Small intestine (tissue), 7 donors: ENCODE measurements around the gene SLC6A1. TPM values are rescaled to one million over a fixed set of nuclear protein-coding genes. Genes with fewer than 3 reads are reported as not detected.

ENCODE experiments used
- DNase-seq, 2 donors: peaks; one replicate each; pipeline versions ENCODE4 v3.0.0 to v3.0.0-alpha.2; 2013
- FAIRE-seq: peaks from 2 replicates; lab custom pipeline; 2012; peaks lifted over from hg19 to GRCh38; lab: Jason Lieb, UNC
- H3K27ac ChIP-seq, 3 donors: one replicate each; pipeline ENCODE4 v1.5.1; 2013; ENCODE audit warnings: low read length in 2 of 3, mild to moderate bottlenecking in 2 of 3, control low read depth in 1 of 3, inconsistent platforms in 1 of 3, low read depth in 1 of 3, moderate library complexity in 1 of 3
- H3K27me3 ChIP-seq, 3 donors: one replicate each; pipeline ENCODE4 v1.6.1; 2013; ENCODE audit warnings: low read length in 3 of 3, inconsistent platforms in 1 of 3; ENCODE audit not compliant: control insufficient read depth in 3 of 3, insufficient read depth in 3 of 3
- H3K36me3 ChIP-seq, 3 donors: one replicate each; pipeline ENCODE4 v1.6.1; 2013; ENCODE audit warnings: low read length in 3 of 3, inconsistent platforms in 1 of 3, low read depth in 1 of 3, mild to moderate bottlenecking in 1 of 3, moderate library complexity in 1 of 3; ENCODE audit not compliant: control insufficient read depth in 3 of 3, insufficient read depth in 2 of 3
- H3K4me1 ChIP-seq, 3 donors: one replicate each; pipeline ENCODE4 v1.6.1; 2013; ENCODE audit warnings: low read length in 2 of 3, inconsistent platforms in 1 of 3, low read depth in 1 of 3, mild to moderate bottlenecking in 1 of 3, moderate library complexity in 1 of 3; ENCODE audit not compliant: control insufficient read depth in 3 of 3, insufficient read depth in 2 of 3
- H3K4me3 ChIP-seq, 3 donors: one replicate each; pipeline ENCODE4 v1.5.1; 2013; ENCODE audit warnings: low read length in 3 of 3, control low read depth in 1 of 3, inconsistent platforms in 1 of 3, low read depth in 1 of 3, mild to moderate bottlenecking in 1 of 3, moderate library complexity in 1 of 3
- H3K9me3 ChIP-seq, 2 donors: one replicate each; pipeline ENCODE4 v1.6.1; 2013; ENCODE audit warnings: low read depth in 1 of 2, low read length in 1 of 2; ENCODE audit not compliant: control insufficient read depth in 2 of 2, insufficient read depth in 1 of 2
- WGBS, 3 donors: extraction: QIAGEN DNeasy Blood & Tissue Kit; methylation state at CpG; one replicate each; pipeline ENCODE4 v1.1.7; 2013; 5-methylcytosine and 5-hydroxymethylcytosine counted together
- polyA plus RNA-seq, 4 donors: library from polyadenylated mRNA; stranded (reverse) in 3 of 4; unstranded in 1 of 4; fragments of 200-250 nt in 3 of 4; fragments of 120-200 nt in 1 of 4; gene quantifications; one replicate each; pipeline versions ENCODE4 v1.2.1 to v1.2.3, GENCODE V29; 2013
- donor health status: healthy with polysubstance abuse.
- donor health status: control.
- donor health status: control.
- donor health status: Bipolar disorder and iron deficiency.
- donor health status: healthy.

Gene SLC6A1
- polyA plus RNA-seq, 4 donors, result 0.27 to 0.72 TPM; not detected in 2

DNA sequence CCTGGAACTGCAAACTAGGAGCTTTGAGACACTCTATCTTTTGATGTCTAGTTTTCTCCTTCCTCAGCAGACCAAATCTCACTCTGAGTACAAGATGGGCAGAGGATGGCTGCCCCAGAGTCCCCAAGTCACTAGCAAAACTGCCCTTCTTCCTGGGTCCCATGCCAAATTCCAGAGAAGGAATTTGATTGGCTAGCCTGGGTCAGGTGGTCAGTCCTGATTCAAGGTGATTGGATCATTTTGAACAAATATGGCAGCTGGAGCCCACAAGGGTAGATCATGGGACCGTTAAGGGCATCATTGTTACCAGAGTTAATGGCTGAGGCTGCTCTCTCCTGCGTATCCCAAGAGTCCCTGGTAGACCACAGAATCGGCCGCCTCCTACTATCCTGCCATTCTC, 21.7 kb downstream of the SLC6A1 start:
- Histone ChIP-seq H3K9me3 (no peaks in the 10 kb centered on the region), H3K4me1 (no peaks in the 10 kb centered on the region), H3K4me3 (no peak overlapping the region), H3K27ac (no peak overlapping the region), H3K27me3 (no peaks in the 10 kb centered on the region), H3K36me3 (no peaks in the 10 kb centered on the region)
- FAIRE-seq, result no peak
- DNase-seq, result no peak
- WGBS, 3 donors, result 83 to 91% (median 91%) methylated on average over 4 of the region's 4 CpGs

DNA sequence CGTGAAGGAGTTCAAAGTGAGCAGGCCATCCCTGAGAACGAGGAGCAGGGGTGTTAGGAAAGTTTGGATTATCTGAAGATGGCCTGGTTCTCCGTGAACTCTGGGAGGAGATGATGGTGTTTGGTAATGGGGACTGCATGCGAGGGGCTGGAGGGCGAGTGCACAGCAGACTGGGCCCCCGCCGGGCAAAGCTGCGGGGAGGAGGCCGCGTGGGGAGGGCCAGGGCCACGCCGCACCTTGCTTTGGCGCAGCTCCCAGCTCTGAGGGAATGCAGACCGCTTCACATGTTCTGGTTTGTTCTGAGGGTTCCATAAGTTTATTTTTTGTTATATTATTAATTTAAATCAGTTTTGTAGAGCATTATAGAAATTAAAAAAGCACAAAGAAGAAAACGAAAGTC, 22.2 kb downstream of the SLC6A1 start:
- H3K36me3 ChIP-seq, result no peaks in the 10 kb centered on the region
- DNase-seq (no peak), FAIRE-seq (no peak)
- H3K27me3 ChIP-seq, result no peaks in the 10 kb centered on the region
- WGBS, 3 donors, result 71 to 84% (median 76%) methylated on average over 15 of the region's 15 CpGs
- H3K9me3 ChIP-seq, result no peaks in the 10 kb centered on the region
- no peaks in the 10 kb centered on the region for H3K4me1 ChIP-seq
- no peak overlapping the region for H3K27ac ChIP-seq
- no peak overlapping the region for H3K4me3 ChIP-seq

DNA sequence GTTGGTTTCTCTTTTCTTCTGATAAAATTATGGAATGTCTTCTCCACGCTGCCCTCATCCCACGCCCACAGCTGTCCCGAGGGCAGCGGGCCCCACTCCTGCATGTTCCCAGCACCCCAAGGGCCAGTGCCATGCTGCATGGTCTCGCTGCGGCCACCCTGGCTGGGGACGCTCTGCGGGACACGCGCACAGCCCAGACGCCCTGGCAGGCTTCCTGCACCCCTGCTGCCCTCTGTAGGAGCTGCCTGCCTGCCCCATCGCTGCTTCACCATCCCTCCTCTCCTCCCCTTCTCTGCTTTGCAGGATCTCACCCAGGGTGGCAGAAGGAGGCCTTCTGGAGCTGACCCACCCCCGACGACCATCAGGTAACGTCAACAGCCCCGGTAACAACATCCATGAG, 22.8 kb downstream of the SLC6A1 start:
- no peak overlapping the region for H3K4me3 ChIP-seq
- H3K9me3 ChIP-seq, result no peaks in the 10 kb centered on the region
- WGBS, 3 donors, result 70 to 79% (median 70%) methylated on average over 16 of the region's 16 CpGs
- no peaks in the 10 kb centered on the region for H3K27me3 ChIP-seq
- H3K27ac ChIP-seq, result no peak overlapping the region
- no peaks in the 10 kb centered on the region for H3K36me3 ChIP-seq
- DNase-seq, result no peak
- H3K4me1 ChIP-seq, result no peaks in the 10 kb centered on the region
- no peak for FAIRE-seq

DNA sequence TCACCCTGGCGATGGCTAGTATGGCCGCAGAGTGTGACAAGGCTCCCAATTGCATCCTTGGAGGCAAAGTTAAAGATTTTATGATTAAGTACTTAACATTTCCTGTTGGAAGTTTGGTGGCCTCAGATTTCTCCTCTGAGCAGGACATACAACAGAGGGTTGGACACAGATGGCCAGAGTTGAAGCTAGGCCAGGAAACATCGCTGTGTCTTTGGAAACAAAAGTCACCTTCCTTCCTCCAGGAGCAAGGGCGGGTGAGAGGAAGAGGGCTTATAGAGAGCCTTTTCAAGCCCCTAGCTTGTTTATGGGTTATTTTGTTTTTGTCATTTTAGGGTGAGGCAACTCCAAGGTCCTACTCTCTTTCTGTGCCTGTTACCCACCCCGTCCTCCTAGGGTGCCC, 24.2 kb downstream of the SLC6A1 start:
- no peaks in the 10 kb centered on the region for H3K36me3 ChIP-seq
- no peak overlapping the region for H3K27ac ChIP-seq
- DNase-seq (no peak), FAIRE-seq (no peak)
- no peaks in the 10 kb centered on the region for H3K9me3 ChIP-seq
- peaks cover 0 to under 1% (median 0%) of the 10 kb centered on the region in 3 donors for H3K27me3 ChIP-seq
- H3K4me1 ChIP-seq, result no peaks in the 10 kb centered on the region
- H3K4me3 ChIP-seq, result no peak overlapping the region
- 73 to 78% (median 77%) methylated on average over 5 of the region's 5 CpGs for whole genome bisulfite sequencing, 3 donors

DNA sequence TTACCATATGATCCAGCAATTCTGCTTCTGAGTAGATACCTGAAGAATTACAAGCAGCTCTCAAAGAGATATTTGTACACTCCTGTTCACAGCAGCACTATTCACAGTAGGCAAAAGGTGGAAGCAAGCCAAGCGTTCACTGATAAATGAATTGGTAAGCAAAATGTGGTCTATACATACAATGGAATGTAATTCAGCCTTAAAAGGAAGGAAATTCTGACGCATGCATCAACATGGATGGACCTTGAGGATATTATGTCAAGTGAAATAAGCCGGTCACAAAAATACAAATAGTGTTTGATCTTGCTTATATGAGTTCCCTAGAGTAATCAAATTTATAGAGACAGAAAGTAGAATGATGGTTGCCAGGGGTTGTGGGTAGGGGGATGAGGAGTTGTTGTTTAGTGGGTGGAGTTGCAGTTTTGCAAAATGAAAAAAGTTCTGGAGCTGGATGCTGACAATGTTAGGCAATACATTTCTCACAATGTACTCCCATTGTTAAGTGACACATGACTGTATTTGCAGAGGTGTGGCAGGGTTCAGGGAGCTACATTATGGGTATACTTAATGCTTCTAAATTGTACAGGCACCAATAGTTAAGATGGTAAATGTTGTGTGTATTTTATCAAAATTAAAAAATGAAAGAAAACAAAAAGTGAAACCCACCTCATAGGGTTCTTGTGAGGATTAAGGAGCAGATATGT, 26.7 kb downstream of the SLC6A1 start:
- FAIRE-seq (no peak), DNase-seq (no peak)
- WGBS, 3 donors, result 58 to 69% (median 68%) methylated on average over 3 of the region's 3 CpGs
- H3K27me3 ChIP-seq, result peaks cover 0 to 2% (median 0%) of the 10 kb centered on the region in 3 donors
- H3K4me3 ChIP-seq, result no peak overlapping the region
- no peak overlapping the region for H3K27ac ChIP-seq
- H3K4me1 ChIP-seq, result no peaks in the 10 kb centered on the region
- no peaks in the 10 kb centered on the region for H3K36me3 ChIP-seq
- H3K9me3 ChIP-seq, result no peaks in the 10 kb centered on the region

DNA sequence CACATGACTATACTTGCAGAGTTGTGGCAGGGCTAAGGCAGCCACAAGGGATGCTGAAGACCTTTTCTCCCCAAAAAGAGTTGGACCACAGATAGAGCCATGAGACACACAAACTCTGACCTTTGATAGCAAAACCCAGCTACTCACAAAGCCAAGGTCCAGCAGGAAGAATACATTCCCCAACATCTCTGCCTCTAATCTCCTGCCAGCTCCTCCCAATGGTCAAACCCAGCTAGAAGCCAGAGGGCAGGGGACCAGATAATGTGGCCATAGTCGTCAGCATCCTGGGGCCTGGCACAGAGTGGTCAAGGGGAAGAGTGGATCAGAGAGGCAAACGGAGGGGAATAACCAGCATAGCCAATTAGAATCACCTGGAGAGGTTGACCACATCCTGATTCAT, 28.2 kb downstream of the SLC6A1 start:
- Histone ChIP-seq H3K9me3 (no peaks in the 10 kb centered on the region), H3K4me1 (no peaks in the 10 kb centered on the region), H3K4me3 (no peak overlapping the region), H3K27ac (no peak overlapping the region), H3K27me3 (peaks cover 0 to 4% (median 2%) of the 10 kb centered on the region in 3 donors), H3K36me3 (no peaks in the 10 kb centered on the region)
- 51 to 68% (median 54%) methylated on average over 2 of the region's 2 CpGs for WGBS, 3 donors
- no peak for FAIRE-seq
- no peak for DNase-seq

DNA sequence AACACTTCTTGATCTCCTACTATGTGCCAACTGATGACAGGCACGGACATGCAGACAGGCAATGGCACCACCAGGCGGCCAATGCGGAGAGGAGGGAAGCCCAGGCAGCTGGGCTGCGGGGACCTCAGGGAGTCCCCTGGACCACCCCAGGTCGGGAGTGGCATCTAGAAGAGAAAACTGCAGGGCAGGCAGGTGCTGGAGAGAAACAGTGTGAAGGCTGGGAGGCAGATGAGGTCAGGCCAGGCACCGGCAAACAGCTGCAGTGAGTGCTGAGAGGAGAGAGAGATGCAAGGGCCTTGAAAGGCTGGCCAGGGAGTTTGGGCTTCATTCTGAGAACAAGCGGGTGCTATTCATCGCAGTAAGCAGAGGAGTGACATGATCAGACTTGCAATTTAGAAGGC, 29.1 kb downstream of the SLC6A1 start:
- no peak for DNase-seq
- H3K27me3 ChIP-seq, result peaks cover 0 to 4% (median 2%) of the 10 kb centered on the region in 3 donors
- no peak overlapping the region for H3K4me3 ChIP-seq
- H3K9me3 ChIP-seq, result peaks cover 0 to 5% of the 10 kb centered on the region in 2 donors
- no peaks in the 10 kb centered on the region for H3K36me3 ChIP-seq
- no peak for FAIRE-seq
- no peak overlapping the region for H3K27ac ChIP-seq
- H3K4me1 ChIP-seq, result no peaks in the 10 kb centered on the region
- WGBS, 3 donors, result 63 to 76% (median 65%) methylated on average over 8 of the region's 8 CpGs

DNA sequence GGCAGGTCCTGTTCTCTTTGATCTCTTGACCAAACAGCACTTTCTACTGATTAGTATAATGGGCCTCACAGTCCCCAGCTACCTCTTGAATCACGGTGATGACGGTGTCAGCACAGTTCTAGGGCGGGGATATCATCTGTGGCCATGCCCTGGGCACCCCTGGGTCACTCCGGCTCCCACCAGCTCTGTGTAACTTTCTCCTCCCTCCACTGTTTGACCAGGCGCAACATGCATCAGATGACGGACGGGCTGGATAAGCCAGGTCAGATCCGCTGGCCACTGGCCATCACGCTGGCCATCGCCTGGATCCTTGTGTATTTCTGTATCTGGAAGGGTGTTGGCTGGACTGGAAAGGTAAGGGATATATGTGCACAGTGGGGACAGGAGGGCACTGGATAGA, 29.6 kb downstream of the SLC6A1 start:
- DNase-seq (no peak), FAIRE-seq (no peak)
- Histone ChIP-seq H3K27me3 (peaks cover 0 to 4% (median 2%) of the 10 kb centered on the region in 3 donors), H3K36me3 (no peaks in the 10 kb centered on the region), H3K4me1 (no peaks in the 10 kb centered on the region), H3K4me3 (no peak overlapping the region), H3K27ac (no peak overlapping the region), H3K9me3 (peaks cover 0 to 7% of the 10 kb centered on the region in 2 donors)
- 68 to 82% (median 71%) methylated on average over 10 of the region's 10 CpGs for WGBS, 3 donors

DNA sequence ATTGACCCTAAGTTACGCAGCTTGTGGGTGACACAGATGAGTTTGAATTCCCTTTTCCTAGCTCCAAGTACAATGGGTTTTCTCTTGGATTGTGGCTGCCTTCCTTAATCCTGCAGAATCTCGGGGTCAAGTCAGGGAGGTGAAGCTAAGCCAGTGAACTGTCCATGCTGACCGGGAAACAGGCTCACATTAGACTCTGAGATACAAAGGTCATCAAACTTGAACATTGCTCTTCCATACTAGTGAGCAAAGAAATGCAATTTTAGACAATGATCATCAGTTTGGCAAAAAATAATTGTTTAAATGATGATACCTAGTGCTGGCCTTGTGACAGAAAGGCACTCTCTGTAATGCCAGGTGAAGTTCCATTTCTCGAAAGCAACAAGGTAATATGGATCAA, 31.6 kb downstream of the SLC6A1 start:
- DNase-seq, result no peak
- no peak overlapping the region for H3K27ac ChIP-seq
- H3K9me3 ChIP-seq, result peaks cover 0 to 12% of the 10 kb centered on the region in 2 donors
- 54 to 80% (median 57%) methylated on average over 4 of the region's 4 CpGs for WGBS, 3 donors
- no peak overlapping the region for H3K4me3 ChIP-seq
- no peaks in the 10 kb centered on the region for H3K4me1 ChIP-seq
- H3K27me3 ChIP-seq, result peaks cover 0 to 4% (median 2%) of the 10 kb centered on the region in 3 donors
- no peaks in the 10 kb centered on the region for H3K36me3 ChIP-seq
- no peak for FAIRE-seq
